LNCAP (cell line): ENCODE measurements around the gene ZNF529.

Source experiments
- TF ChIP-seq, protein P1 (sequence below): fragments of 450-650 bp; IDR thresholded peaks from 2 replicates; pipeline ENCODE4 v1.5.1; 2017; ENCODE audit warnings: mild to moderate bottlenecking

ZNF529 gene

GRCh38 chr19:36527341-36527740, 45.8 kb downstream of the ZNF529 start:
- TF ChIP-seq, protein P1, sequence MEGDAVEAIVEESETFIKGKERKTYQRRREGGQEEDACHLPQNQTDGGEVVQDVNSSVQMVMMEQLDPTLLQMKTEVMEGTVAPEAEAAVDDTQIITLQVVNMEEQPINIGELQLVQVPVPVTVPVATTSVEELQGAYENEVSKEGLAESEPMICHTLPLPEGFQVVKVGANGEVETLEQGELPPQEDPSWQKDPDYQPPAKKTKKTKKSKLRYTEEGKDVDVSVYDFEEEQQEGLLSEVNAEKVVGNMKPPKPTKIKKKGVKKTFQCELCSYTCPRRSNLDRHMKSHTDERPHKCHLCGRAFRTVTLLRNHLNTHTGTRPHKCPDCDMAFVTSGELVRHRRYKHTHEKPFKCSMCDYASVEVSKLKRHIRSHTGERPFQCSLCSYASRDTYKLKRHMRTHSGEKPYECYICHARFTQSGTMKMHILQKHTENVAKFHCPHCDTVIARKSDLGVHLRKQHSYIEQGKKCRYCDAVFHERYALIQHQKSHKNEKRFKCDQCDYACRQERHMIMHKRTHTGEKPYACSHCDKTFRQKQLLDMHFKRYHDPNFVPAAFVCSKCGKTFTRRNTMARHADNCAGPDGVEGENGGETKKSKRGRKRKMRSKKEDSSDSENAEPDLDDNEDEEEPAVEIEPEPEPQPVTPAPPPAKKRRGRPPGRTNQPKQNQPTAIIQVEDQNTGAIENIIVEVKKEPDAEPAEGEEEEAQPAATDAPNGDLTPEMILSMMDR, result no peak

DNA sequence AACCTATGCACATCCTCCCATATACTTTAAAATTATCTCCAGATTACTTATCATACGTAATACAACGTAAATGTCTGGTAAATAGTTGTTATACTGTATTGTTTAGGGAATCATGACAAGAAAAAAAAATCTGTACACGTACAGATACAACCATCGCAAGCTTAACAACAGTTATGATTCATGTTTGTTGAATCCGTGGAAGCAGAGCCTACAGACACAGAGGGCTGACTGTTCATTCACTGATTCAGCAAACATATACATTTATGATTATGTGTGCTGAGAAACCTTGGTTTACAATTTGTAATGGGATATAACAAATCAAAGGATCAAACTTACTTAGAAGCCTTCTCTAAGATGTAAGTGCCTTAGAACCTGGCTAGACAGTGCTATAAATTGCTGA, 46.5 kb downstream of the ZNF529 start:
- TF ChIP-seq, protein P1, result no peak

DNA sequence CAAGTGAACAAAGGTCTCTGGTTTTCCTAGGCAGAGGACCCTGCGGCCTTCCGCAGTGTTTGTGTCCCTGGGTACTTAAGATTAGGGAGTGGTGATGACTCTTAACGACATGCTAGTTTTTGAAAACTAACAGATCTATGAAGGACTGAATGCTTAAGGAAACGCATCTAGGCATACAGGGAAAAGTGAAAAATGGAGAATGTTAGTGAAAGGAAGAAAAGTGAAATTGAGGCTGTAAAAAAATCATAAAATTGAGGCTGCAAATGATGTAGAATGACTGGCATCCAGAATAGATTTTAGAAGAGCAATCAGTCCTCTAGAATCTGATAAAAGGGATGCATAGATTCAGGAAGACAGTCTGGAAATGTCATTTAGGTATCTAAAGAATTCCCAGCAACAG, 48.5 kb downstream of the ZNF529 start:
- TF ChIP-seq, protein P1, result no peak

- TF ChIP-seq, protein P1, result no peak
Observed at GRCh38 chr19:36514012-36514612, 59.0 kb downstream of the ZNF529 start.

DNA sequence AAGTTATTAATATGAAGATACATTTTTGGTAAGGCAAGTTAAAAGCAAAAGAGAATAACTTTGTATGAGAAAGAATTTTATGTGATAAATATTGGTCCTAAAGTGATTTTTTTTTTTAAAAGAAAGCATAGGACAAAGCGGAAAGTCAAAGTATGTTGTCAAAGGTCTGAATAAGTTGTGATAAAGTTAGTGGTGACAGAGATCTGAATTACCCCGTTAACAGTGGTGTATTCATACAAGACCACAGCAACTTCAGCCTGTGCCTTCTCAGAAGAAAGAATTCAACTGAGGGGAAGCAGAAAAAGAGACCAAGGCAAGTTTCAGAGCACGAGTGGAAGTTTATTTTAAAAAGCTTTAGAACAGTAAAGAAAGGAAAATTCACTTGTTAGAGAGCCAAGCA, 64.8 kb downstream of the ZNF529 start:
- TF ChIP-seq, protein P1, result no peak

DNA sequence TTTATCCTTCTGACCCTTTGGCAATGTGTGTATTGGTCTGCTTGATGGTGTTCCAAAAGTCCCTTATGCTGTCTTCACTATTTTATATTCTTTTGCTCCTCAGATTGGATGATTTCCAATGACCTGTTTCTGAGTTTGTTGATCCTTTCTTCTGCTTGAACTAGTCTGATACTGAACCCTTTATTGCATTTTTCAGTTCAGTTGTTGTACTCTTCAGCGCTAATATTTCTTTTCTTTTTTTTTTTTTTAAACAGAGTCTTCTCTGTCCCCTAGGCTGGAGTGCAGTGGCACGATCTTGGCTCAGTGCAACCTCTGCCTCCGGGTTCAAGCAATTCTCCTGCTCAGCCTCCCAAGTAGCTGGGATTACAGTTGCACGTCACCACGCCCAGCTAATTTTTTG, 71.1 kb downstream of the ZNF529 start:
- TF ChIP-seq, protein P1, result no peak

DNA sequence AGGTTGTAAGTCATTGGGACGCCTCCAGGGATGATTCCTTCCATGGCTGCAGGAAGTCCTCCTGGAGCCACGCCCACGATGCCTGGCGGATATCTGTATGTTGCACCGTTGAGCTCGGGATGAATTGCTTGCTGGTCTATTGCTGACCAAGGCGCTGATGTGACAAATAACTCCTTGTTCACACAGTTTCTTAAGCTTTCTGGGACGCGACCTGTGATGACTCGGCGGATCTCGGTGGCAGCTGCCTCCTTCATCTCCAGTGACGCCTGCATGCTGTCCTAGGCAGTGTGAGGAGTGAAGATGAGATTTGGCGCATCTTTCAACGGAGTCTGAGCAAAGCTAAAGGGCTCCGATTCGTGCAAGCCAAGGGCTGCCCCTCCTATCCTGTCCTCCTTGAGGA, 76.1 kb downstream of the ZNF529 start:
- TF ChIP-seq, protein P1, result no peak
